ENCODE data around the gene ITPK1. TPM values are rescaled to one million over a fixed set of nuclear protein-coding genes. Genes with fewer than 3 reads are reported as not detected.
A peak's percentile ranks its signal among the peaks of the same experiment; 100 is the strongest.

ITPK1 gene
- total RNA-seq, 1 donor: 25.0 TPM

GRCh38 chr14:93012951-93013719, 102.6 kb downstream of the ITPK1 start:
- H3K27me3 ChIP-seq (ENCODE audit: insufficient read depth, low read length): no peaks in the 10 kb centered on the region
- no peak overlapping the region for H3K4me3 ChIP-seq (ENCODE audit: insufficient read depth, low read length)
- H3K4me1 ChIP-seq (ENCODE audit: insufficient read depth, low read length): peaks cover 45% of the 10 kb centered on the region
- peaks cover 8% of the 10 kb centered on the region for H4K20me1 ChIP-seq (ENCODE audit: insufficient read depth, low read length)
- peak overlapping the region; percentile 60 for H2AFZ ChIP-seq (ENCODE audit: low read length)
- no peaks in the 10 kb centered on the region for H3K36me3 ChIP-seq (ENCODE audit: insufficient read depth, low read length)
- H3K9me3 ChIP-seq (ENCODE audit: low read depth, low read length): no peaks in the 10 kb centered on the region
- peak; percentile 98 for DNase-seq (ENCODE audit: insufficient read length, low spot score, missing footprints)
- H3K79me2 ChIP-seq (ENCODE audit: insufficient read depth, low read length): no peaks in the 10 kb centered on the region
- H3K4me2 ChIP-seq (ENCODE audit: insufficient read depth, low read length): peak overlapping the region; percentile 71
- no peak for TF ChIP-seq CTCF (IDR thresholded peaks at IDR 0.05; ENCODE audit: extremely low read depth, low read depth, low read length)
- peak overlapping the region; percentile 81 for H3K27ac ChIP-seq (ENCODE audit: low read depth, low read length)

GRCh38 chr14:93012506-93012905, 103.2 kb downstream of the ITPK1 start:
- peaks cover 51% of the 10 kb centered on the region for H3K4me1 ChIP-seq (ENCODE audit: insufficient read depth, low read length)
- H3K27me3 ChIP-seq (ENCODE audit: insufficient read depth, low read length): no peaks in the 10 kb centered on the region
- H3K79me2 ChIP-seq (ENCODE audit: insufficient read depth, low read length): no peaks in the 10 kb centered on the region
- no peak overlapping the region for H2AFZ ChIP-seq (ENCODE audit: low read length)
- peak; percentile 58 for DNase-seq (ENCODE audit: insufficient read length, low spot score, missing footprints)
- no peaks in the 10 kb centered on the region for H3K36me3 ChIP-seq (ENCODE audit: insufficient read depth, low read length)
- H3K27ac ChIP-seq (ENCODE audit: low read depth, low read length): peak overlapping the region; percentile 81
- no peak overlapping the region for H3K4me3 ChIP-seq (ENCODE audit: insufficient read depth, low read length)
- H3K9me3 ChIP-seq (ENCODE audit: low read depth, low read length): no peaks in the 10 kb centered on the region
- H3K4me2 ChIP-seq (ENCODE audit: insufficient read depth, low read length): peak overlapping the region; percentile 71
- H4K20me1 ChIP-seq (ENCODE audit: insufficient read depth, low read length): peaks cover 14% of the 10 kb centered on the region
- no peak for TF ChIP-seq CTCF (IDR thresholded peaks at IDR 0.05; ENCODE audit: extremely low read depth, low read depth, low read length)

- Histone ChIP-seq H3K4me3 (ENCODE audit: insufficient read depth, low read length) (no peak overlapping the region), H2AFZ (ENCODE audit: low read length) (no peak overlapping the region), H3K79me2 (ENCODE audit: insufficient read depth, low read length) (no peaks in the 10 kb centered on the region), H4K20me1 (ENCODE audit: insufficient read depth, low read length) (peaks cover 20% of the 10 kb centered on the region), H3K36me3 (ENCODE audit: insufficient read depth, low read length) (no peaks in the 10 kb centered on the region), H3K27me3 (ENCODE audit: insufficient read depth, low read length) (no peaks in the 10 kb centered on the region), H3K4me1 (ENCODE audit: insufficient read depth, low read length) (peaks cover 58% of the 10 kb centered on the region), H3K27ac (ENCODE audit: low read depth, low read length) (no peak overlapping the region), H3K9me3 (ENCODE audit: low read depth, low read length) (no peaks in the 10 kb centered on the region), H3K4me2 (ENCODE audit: insufficient read depth, low read length) (no peak overlapping the region)
- peak; percentile 3 for DNase-seq (ENCODE audit: insufficient read length, low spot score, missing footprints)
- no peak for TF ChIP-seq CTCF (IDR thresholded peaks at IDR 0.05; ENCODE audit: extremely low read depth, low read depth, low read length)
These were observed 103.9 kb downstream of the ITPK1 start for GRCh38 chr14:93011650-93012325.

GRCh38 chr14:93011141-93011529, 104.6 kb downstream of the ITPK1 start:
- Histone ChIP-seq H2AFZ (ENCODE audit: low read length) (no peak overlapping the region), H3K27me3 (ENCODE audit: insufficient read depth, low read length) (no peaks in the 10 kb centered on the region), H3K79me2 (ENCODE audit: insufficient read depth, low read length) (no peaks in the 10 kb centered on the region), H3K27ac (ENCODE audit: low read depth, low read length) (no peak overlapping the region), H3K4me3 (ENCODE audit: insufficient read depth, low read length) (no peak overlapping the region), H3K36me3 (ENCODE audit: insufficient read depth, low read length) (no peaks in the 10 kb centered on the region), H3K4me2 (ENCODE audit: insufficient read depth, low read length) (no peak overlapping the region), H3K9me3 (ENCODE audit: low read depth, low read length) (no peaks in the 10 kb centered on the region), H3K4me1 (ENCODE audit: insufficient read depth, low read length) (peaks cover 64% of the 10 kb centered on the region), H4K20me1 (ENCODE audit: insufficient read depth, low read length) (peaks cover 21% of the 10 kb centered on the region)
- TF ChIP-seq CTCF (IDR thresholded peaks at IDR 0.05; ENCODE audit: extremely low read depth, low read depth, low read length): no peak
- peak; percentile 49 for DNase-seq (ENCODE audit: insufficient read length, low spot score, missing footprints)

Data from osteoblast (primary cell).